ENCODE measurements around the gene ACTR5.
"Not testable (repeated sequence)": the region's sequence is repeated elsewhere in the genome, so short reads cannot be mapped to it uniquely, and the experiment has no call there.

The ACTR5 gene

GRCh38 chr20:38806855-38807655 is 58.8 kb downstream of the ACTR5 start:
- TF ChIP-seq CTCF (IDR thresholded peaks at IDR 0.05; ENCODE audit: insufficient read depth, low read length, missing control alignments), result no peak
- H3K4me3 ChIP-seq (ENCODE audit: low read depth, low read length), result no peak overlapping the region
- CTCF ChIA-PET, result no interaction called here
- POLR2A ChIA-PET, result no interaction called here
- DNase-seq (ENCODE audit: low read depth, low spot score), result no peak

DNA sequence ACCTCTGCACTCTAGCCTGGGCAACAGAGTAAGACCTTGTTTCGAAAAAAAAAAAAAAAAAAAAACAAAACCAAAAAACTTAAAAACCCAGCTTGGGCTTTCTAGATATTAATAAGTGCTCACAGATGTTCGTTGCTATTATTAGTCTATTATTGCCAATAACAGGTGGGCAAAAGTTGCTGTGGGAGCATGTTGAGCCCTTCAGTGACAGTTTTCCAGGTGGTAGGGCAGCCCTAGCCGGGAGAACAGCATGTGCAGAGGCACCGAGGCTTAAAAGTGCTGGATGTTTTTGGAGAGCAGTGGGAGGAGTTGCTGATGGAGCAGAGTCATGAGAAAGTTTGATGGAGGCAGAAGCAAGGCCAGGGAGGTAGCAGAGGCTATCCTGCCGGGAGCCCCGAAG is 61.7 kb downstream of the ACTR5 start:
- no peak for DNase-seq (ENCODE audit: low read depth, low spot score)
- ChIA-PET POLR2A (no interaction called here), CTCF (no interaction called here)
- TF ChIP-seq CTCF (IDR thresholded peaks at IDR 0.05; ENCODE audit: insufficient read depth, low read length, missing control alignments), result no peak
- H3K4me3 ChIP-seq (ENCODE audit: low read depth, low read length), result no peak overlapping the region

GRCh38 chr20:38810926-38811630 is 62.8 kb downstream of the ACTR5 start:
- no peak for DNase-seq (ENCODE audit: low read depth, low spot score)
- POLR2A ChIA-PET, result no interaction called here
- no peak overlapping the region for H3K4me3 ChIP-seq (ENCODE audit: low read depth, low read length)
- TF ChIP-seq CTCF (IDR thresholded peaks at IDR 0.05; ENCODE audit: insufficient read depth, low read length, missing control alignments), result no peak
- CTCF ChIA-PET, result no interaction called here

DNA sequence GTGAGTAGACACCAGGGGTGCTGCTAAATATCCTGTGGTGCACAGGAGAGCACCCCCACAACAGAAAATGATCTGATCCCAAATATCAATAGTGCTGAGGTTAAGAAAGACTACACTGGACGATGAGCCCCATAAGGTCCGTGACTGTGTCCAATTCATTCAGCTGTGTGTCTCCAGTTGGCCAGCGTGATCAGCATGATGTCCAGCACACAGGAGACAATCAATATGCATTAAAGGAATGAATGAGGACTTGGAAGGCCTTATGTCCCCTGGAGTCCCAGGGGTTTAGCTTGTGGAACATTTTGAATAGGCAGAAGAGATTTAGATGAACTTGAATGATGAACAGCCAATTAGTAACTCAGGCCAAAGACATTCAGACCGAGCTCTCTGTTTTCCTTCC is 63.5 kb downstream of the ACTR5 start:
- no peak overlapping the region for H3K4me3 ChIP-seq (ENCODE audit: low read depth, low read length)
- ChIA-PET CTCF (interaction anchor here (0.9 kb wide), 1 partner anchor 176 kb away, joined by 3 read pairs; no protein-coding TSS in a partner anchor), POLR2A (no interaction called here)
- no peak for DNase-seq (ENCODE audit: low read depth, low spot score)
- TF ChIP-seq CTCF (IDR thresholded peaks at IDR 0.05; ENCODE audit: insufficient read depth, low read length, missing control alignments), result no peak

GRCh38 chr20:38812182-38812581 is 63.9 kb downstream of the ACTR5 start:
- H3K4me3 ChIP-seq (ENCODE audit: low read depth, low read length), result no peak overlapping the region
- ChIA-PET CTCF (interaction anchor here (0.9 kb wide), 1 partner anchor 176 kb away, joined by 3 read pairs; no protein-coding TSS in a partner anchor), POLR2A (no interaction called here)
- TF ChIP-seq CTCF (IDR thresholded peaks at IDR 0.05; ENCODE audit: insufficient read depth, low read length, missing control alignments), result no peak
- DNase-seq (ENCODE audit: low read depth, low spot score), result no peak

DNA sequence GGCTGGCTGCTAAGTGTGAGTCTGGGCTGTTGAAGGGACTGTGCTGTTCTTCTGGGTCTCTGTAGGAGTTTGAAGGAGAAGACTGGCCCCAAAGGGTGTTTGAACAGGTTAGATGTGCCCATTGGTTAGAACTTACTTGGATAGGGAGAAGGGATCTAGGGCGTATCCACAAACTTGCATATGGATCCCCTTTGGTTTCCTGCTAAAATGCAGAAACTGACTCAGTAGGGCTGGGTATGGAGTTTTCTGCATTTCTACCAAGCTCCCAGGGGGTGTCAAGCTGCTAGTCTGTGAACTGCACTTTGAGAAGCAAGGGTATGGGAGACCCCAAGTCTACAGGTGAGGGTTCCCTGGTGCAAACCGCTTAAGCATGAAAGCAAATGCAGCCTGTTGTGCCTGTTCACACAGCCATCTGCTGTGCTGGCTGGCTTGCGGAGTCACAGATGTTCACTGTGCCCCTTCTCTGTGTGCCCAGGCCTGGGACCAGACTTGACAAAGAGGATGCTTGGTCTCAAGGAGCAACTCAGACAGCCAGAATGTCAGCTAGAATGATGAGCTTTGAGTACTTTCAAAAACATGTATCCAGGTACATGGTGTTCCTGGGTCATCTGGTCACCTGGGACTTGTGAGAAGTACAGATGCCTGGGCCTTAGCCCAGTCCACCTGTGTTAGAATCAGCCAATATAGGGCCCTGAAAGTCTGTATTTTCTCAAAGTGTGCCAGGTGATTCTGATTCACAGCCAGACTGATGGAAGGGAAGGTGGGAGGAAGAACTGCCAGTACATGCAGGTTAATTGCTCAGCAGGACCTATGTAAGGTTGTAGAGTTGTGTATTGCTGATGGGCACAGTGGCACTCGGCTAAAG is 64.7 kb downstream of the ACTR5 start:
- CTCF ChIA-PET, result no interaction called here
- POLR2A ChIA-PET, result no interaction called here
- TF ChIP-seq CTCF (IDR thresholded peaks at IDR 0.05; ENCODE audit: insufficient read depth, low read length, missing control alignments), result no peak
- no peak for DNase-seq (ENCODE audit: low read depth, low spot score)
- no peak overlapping the region for H3K4me3 ChIP-seq (ENCODE audit: low read depth, low read length)

GRCh38 chr20:38813574-38813962 is 65.3 kb downstream of the ACTR5 start:
- H3K4me3 ChIP-seq (ENCODE audit: low read depth, low read length); CTCF ChIA-PET; POLR2A ChIA-PET; DNase-seq (ENCODE audit: low read depth, low spot score): not testable (repeated sequence)

Data from AG04449 (cell line).